GM18907 (cell line): ENCODE results near the gene PTGES3L.
"Not testable (repeated sequence)": the region's sequence is repeated elsewhere in the genome, so short reads cannot be mapped to it uniquely, and the experiment has no call there.

Experiments used
- ATAC-seq: cut with Tn5 transposase; IDR thresholded peaks from one replicate; pipeline ENCODE4 v1.9.1; 2021; ENCODE audit warnings: mild to moderate bottlenecking, moderate library complexity; ENCODE audit not compliant: unreplicated experiment

The PTGES3L gene

DNA sequence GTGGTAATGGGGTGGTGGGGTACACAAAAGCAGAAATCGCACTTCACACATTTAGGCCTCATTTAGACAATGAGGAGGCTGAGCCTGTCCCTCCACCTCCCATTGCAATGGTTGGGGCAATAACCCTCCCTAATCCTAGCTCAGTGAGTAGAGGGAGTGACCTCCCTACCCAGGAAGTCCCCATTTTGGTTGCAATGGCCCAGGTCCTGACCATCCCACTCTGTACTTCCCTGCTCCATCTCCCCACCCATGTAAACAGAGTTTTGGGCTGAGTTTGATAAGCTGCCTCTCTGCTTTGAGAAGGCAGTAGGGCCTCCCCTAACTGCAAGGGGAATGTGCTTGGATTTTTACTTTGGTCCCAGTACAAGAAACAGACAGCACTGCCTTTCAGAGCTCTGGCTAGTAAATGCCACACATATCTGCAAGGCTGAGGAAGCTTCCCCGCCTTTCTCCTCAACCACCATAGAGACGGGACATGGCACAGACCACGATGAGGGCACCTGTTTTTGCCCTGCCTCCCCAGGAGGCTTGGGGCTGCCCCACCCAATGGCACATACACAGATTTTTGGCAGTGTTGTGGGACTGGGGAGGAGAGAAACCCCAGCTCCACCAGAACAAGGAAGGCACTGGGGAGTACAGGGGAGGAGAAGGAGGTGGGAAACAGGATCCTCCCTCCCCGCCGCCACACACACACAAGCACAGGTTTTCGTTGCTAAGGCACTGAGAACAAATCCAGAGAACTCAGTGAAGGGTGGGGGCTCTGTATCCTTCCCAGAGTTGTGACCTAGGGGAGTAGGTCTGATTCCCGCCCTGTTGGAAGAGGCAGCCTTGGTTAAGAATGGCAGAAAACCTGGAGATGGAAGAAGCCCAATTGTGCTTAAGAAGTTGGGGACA lies 35.0 kb upstream of the PTGES3L start:
- ATAC-seq, result no peak

- ATAC-seq, result no peak
Observed at GRCh38 chr17:43014020-43014648, 34.3 kb upstream of the PTGES3L start.

- ATAC-seq, result no peak
Observed at GRCh38 chr17:43013296-43013695, 33.4 kb upstream of the PTGES3L start.

- no peak for ATAC-seq
Observed at GRCh38 chr17:43011728-43012472, 32.0 kb upstream of the PTGES3L start.

DNA sequence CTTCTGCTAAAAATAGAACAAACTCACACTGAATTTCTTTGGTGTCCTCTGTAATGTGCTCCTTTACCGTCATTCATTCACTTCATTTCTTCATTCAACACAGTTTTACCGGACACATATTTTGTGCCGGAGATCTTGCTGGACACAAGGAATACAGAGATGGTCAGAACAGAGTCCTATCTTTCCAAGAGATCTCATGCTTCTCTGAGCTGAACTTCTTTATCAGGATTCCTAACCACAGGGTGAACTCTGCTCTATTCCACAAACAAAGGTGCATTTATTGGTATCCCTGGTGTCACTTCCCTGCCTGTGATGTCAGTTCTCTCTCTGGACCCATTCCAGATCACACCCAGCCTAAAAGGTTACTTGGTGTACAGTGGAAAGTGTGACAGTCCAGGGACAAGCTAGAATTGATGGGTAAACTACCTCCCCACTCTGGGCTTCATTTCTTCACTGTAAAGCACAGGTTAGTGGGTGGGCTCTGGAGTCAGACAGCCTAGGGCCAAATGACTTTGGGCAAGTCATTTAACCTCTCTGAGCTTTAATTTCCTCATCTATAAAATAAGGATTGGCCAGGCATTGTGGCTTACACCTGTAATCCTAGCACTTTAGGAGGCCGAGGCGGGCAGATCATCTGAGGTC lies 30.9 kb upstream of the PTGES3L start:
- no peak for ATAC-seq

DNA sequence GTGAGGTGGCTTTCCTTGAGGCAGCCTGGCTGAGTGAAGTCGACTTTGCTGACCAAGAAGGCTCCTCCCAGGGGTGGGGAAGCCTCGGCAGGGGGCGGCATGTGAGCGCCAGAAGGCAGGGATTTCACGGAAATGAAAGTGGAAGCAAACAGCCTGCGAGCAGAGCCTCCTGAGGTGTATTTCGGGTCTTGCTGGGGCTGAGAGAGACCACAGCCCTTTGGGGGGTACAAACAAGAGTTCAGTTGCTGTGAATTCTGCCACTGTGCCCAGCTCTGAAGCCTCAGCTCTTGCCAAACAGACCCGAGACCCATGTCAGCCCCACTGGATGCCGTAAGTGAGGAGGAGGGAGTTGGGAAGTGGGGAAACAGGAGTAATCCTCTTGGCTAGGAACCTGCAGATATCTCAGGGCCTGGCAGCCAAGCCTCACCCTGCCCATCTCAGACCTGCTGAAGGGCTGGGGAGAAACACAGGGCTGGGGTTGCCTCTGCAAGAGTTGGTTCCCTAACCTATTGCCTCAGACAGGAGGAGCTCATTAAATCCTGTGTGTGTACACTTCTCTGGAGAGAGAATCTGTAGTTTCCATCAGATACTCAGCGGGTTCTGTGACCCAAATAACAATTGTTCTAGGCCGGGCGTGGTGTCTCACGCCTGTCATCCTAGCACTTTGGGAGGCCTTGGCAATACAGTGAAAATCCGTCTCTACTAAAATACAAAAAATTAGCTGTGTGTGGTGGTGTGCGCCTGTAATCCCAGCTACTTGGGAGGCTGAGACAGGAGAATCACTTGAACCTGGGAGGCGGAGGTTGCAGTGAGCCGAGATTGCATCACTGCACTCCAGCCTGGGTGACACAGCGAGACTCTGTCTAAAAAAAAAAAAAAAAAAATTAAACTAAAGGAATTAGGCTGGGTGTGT lies 27.0 kb upstream of the PTGES3L start, which contains the start of gene IFI35:
Gene IFI35, plus strand, starts transcription at position 146 of the 913 bp plus-strand sequence. Its CDS starts 164 bp downstream, at position 310.
- peak; percentile 75 for ATAC-seq

DNA sequence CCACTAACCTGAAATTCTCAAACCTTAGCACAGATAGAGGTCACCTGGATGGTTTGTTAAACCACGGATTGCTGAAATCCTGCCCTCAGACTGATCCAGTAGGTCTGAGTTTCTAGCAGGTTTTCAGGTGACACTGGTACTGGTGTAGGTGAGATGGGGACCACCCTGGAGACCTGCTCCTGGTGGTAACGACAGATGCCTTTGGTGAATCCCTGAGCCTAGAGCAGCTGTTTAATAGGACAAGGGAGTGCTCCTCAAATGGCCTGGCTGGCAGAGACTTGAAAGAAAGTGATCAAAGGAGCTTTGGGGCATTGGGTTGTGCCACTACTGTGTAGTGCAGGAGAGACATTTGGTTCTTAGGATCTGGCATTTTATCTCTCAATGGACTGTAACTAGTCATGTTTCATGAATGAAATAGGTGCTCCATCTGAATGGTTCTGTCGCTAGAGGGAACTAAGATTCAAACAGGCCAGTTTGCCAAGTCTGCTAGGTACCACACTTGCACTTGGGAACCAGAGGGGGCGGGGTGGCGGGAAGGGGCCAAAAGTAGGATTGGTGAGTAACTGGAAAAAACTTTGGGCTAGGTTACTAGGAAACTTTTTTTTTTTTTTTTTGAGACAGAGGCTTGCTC lies 23.8 kb upstream of the PTGES3L start:
- ATAC-seq, result no peak

DNA sequence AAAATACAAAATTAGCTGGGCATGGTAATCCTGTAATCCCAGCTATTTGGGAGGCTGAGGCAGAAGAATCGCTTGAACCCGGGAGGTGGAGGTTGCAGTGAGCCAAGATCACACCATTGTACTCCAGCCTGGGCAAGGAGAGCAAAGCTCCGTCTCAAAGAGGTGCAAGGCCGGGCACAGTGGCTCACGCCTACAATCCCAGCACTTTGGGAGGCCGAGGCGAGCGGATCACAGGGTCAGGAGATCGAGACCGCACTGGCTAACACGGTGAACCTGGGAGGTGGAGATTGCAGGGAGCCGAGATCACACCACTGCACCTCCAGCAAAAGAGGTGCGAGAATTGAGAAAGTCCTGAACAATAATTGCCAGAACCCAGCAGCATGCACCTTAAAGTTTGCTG lies 21.0 kb upstream of the PTGES3L start:
- ATAC-seq, result not testable (repeated sequence)

- ATAC-seq, result no peak
Observed at GRCh38 chr17:42999003-42999525, 19.2 kb upstream of the PTGES3L start.

GRCh38 chr17:42997984-42998938 lies 18.4 kb upstream of the PTGES3L start, which contains the start of gene RPL27:
RPL27 (plus strand) TSS chr17:42998419; CDS start chr17:42998751, 332 bp downstream.
- ATAC-seq, result peak; percentile 90

DNA sequence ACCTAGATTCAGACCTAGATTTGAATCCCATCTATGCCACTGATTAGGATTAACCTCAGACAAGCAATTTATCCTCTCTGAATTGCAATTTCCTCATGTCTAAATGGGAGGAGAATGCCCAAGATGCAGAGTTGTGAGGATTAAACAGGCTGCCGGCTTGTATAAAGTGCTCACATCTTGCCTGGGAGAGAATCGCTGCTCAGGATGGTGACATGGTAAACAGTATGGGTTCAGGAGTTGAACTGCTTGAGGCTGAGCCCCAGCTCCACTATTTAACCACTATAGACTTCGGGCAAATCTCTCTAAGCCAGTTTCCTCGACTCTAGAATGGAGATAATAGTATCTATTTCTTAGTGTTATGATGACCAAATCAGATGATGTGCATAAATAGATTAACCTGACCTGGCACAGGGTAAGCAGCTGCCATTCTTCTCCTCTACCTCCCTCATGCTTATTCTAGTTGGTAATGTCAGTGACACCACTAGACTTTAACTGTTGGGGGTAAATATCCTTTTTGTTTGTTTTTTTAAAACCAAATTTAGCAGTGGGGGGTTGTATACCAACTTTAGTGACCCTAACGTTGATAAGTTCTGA lies 17.6 kb upstream of the PTGES3L start:
- no peak for ATAC-seq

DNA sequence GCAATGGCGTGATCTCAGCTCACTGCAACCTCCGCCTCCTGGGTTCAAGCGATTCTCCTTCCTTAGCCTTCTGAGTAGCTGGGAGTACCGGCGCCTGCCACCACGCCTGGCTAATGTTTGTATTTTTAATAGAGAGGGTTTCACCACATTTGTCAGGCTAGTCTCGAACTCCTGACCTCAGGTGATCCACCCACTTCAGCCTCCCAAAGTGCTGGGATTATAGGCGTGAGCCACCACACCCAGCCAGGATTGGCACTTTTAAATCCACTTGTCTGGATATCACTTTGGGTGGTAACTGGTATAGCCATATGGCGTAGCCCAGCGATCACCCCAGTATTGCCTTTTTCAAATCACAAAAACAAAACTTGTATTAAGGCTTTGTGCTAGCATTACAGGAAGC lies 14.0 kb upstream of the PTGES3L start:
- not testable (repeated sequence) for ATAC-seq

DNA sequence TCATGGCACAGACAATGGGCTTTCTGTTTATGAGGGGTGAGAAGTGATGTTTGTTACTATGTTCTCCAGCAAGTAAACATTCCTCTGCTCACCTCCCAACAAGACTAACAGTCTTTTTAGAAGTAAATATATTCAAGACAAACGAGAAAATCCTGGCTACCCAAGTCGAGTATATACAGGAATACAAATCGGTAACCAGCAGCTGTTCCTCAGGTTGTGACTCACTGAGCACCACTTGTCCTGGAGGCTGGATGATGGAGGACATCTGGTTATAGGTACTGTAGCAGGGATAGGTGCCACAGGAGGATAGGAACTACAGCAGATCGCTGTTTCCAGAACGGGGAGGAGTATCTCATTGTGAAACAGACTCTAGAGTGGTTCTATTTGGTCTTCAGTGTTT lies 13.0 kb upstream of the PTGES3L start:
- ATAC-seq, result no peak

GRCh38 chr17:42991471-42991870 lies 11.6 kb upstream of the PTGES3L start:
- no peak for ATAC-seq

DNA sequence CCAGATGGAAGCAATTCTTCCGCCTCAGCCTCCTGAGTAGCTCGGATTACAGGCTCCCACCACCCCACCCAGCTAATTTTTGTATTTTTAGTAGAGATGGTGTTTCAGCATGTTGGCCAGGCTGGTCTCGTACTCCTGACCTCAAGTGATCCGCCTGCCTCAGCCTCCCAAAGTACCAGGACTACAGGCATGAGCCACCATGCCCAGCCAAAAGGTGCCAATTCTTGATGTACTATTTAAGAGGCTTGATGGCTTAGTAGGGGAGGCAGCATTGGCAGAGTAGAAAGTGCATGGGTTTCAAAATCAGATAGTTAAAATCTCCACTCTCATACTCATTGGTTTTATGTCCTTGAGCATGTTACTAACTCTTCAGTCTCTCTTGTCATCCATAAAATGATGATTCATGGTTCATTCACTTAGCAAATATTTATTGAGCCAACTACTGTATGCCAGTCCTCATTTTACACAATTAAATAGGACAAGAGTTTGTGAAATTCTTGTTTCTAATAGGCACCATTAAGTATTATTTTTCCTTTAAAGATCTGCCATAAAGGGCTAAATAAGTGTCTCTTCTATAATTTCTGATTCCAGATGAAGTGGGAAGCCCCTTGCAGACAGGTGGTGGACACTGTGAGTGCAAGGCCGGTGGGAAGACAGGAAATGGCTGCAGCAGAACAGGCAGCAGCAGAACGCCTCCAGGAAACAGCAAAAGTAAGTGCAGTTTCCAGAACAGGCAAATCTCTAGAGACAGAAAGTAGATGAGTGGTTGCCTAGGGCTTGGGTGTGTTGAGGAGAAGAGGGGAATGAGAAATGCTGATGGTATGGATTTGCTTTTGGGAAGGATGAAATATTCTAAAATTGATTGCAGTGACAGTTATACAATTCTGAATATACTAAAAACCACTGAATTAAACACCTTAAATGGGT lies 10.1 kb upstream of the PTGES3L start:
- ATAC-seq, result no peak

GRCh38 chr17:42989141-42989540 lies 9.3 kb upstream of the PTGES3L start:
- no peak for ATAC-seq
